Hematopoietic multipotent progenitor cell (in vitro differentiated cells): ENCODE results near the gene SLC6A9. TPM values are rescaled to one million over a fixed set of nuclear protein-coding genes. Genes with fewer than 3 reads are reported as not detected.
A peak's percentile ranks its signal among the peaks of the same experiment; 100 is the strongest.

ENCODE experiments used
- DNase-seq, 3 donors: peaks; one replicate each; pipeline ENCODE4 v3.0.0-alpha.2; 2011 to 2015; ENCODE audit warnings: low read depth in 2 of 3, low spot score in 2 of 3
- total RNA-seq: library from RNA; depleted of rRNA; stranded (reverse); fragments of >200 nt; gene quantifications from one replicate; pipeline ENCODE4 v1.2.3, GENCODE V29; 2012

Gene SLC6A9
- total RNA-seq, 1 donor = 0.81 TPM

- DNase-seq = peak; percentile 60 to 85 (median 84)
Measured at GRCh38 chr1:44029911-44030604, 1.2 kb downstream of the SLC6A9 start.

GRCh38 chr1:44029260-44029910 is 1.9 kb downstream of the SLC6A9 start:
- DNase-seq = no peak

GRCh38 chr1:44027320-44027719 is 3.9 kb downstream of the SLC6A9 start:
- DNase-seq = no peak

- DNase-seq = no peak
Measured at GRCh38 chr1:44025816-44026215, 5.4 kb downstream of the SLC6A9 start.

GRCh38 chr1:44024903-44025525 is 6.2 kb downstream of the SLC6A9 start:
- no peak for DNase-seq

- no peak for DNase-seq
Measured at GRCh38 chr1:44024031-44024902, 7.0 kb downstream of the SLC6A9 start.

GRCh38 chr1:44021581-44022321 is 9.5 kb downstream of the SLC6A9 start:
- no peak for DNase-seq

- no peak for DNase-seq
Measured at GRCh38 chr1:44021156-44021555, 10.1 kb downstream of the SLC6A9 start.

- no peak for DNase-seq
Measured at GRCh38 chr1:44020464-44020863, 10.8 kb downstream of the SLC6A9 start.

- DNase-seq = no peak
Measured at GRCh38 chr1:44019466-44019948, 11.8 kb downstream of the SLC6A9 start.

- DNase-seq = no peak
Measured at GRCh38 chr1:44016890-44017400, 14.3 kb downstream of the SLC6A9 start.

GRCh38 chr1:44016041-44016889 is 15.0 kb downstream of the SLC6A9 start:
- no peak for DNase-seq

GRCh38 chr1:44015206-44015605 is 16.1 kb downstream of the SLC6A9 start:
- DNase-seq = no peak

GRCh38 chr1:44014365-44015104 is 16.7 kb downstream of the SLC6A9 start:
- no peak for DNase-seq

- no peak for DNase-seq
Measured at GRCh38 chr1:44013949-44014348, 17.3 kb downstream of the SLC6A9 start.

- peak in 1 of 3 donors; percentile 70 for DNase-seq
Measured at GRCh38 chr1:44012941-44013609, 18.2 kb downstream of the SLC6A9 start.

- DNase-seq = no peak
Measured at GRCh38 chr1:44012404-44012803, 18.9 kb downstream of the SLC6A9 start.
